HL-60 (cell line): Measurements from ENCODE around the gene ATPAF1.

ENCODE experiments used
- DNase-seq, 2 experiments: peaks; one replicate each; pipeline ENCODE4 v3.0.0-alpha.2; 2010 to 2020; ENCODE audit warnings: low read depth in 1 of 2, low spot score in 1 of 2
- H3K27ac ChIP-seq: fragments of 250-450 bp; sonication (Bioruptor Pico); replicated peaks from 2 replicates; pipeline ENCODE4 v1.5.1; 2020; ENCODE audit warnings: mild to moderate bottlenecking, moderate library complexity
- H3K27me3 ChIP-seq: fragments of 250-450 bp; sonication (Bioruptor Pico); 2 replicates; pipeline ENCODE4 v1.5.1; 2021; ENCODE audit warnings: mild to moderate bottlenecking, moderate library complexity; ENCODE audit not compliant: insufficient read depth, poor library complexity, severe bottlenecking
- H3K4me3 ChIP-seq: replicated peaks from 2 replicates; pipeline ENCODE4 v1.5.1; 2011; ENCODE audit warnings: mild to moderate bottlenecking, control low read depth, low read length; ENCODE audit not compliant: insufficient read depth
- GABPA ChIP-seq: IDR thresholded peaks from 2 replicates; pipeline ENCODE4 v1.6.1; 2012; ENCODE audit warnings: low read depth
- POLR2AphosphoS5 ChIP-seq: IDR thresholded peaks from 2 replicates; pipeline ENCODE4 v1.6.1; 2012; ENCODE audit warnings: low read depth
- REST ChIP-seq: IDR thresholded peaks from 2 replicates; pipeline ENCODE4 v1.6.1; 2012; ENCODE audit warnings: low read depth; ENCODE audit not compliant: insufficient replicate concordance
- SPI1 ChIP-seq: IDR thresholded peaks from 2 replicates; pipeline ENCODE4 v1.6.1; 2012; ENCODE audit warnings: low read depth, mild to moderate bottlenecking, borderline replicate concordance
- TF ChIP-seq, protein P1 (sequence below): IDR thresholded peaks from one replicate; pipeline ENCODE4 v1.5.1; 2011; ENCODE audit warnings: low read length, control low read depth, inconsistent platforms; ENCODE audit not compliant: insufficient read depth

Gene ATPAF1

GRCh38 chr1:46630719-46631118 lies 37.4 kb downstream of the ATPAF1 start:
- TF ChIP-seq SPI1 (no peak), REST (no peak), GABPA (no peak), POLR2AphosphoS5 (no peak)
- TF ChIP-seq, protein P1, sequence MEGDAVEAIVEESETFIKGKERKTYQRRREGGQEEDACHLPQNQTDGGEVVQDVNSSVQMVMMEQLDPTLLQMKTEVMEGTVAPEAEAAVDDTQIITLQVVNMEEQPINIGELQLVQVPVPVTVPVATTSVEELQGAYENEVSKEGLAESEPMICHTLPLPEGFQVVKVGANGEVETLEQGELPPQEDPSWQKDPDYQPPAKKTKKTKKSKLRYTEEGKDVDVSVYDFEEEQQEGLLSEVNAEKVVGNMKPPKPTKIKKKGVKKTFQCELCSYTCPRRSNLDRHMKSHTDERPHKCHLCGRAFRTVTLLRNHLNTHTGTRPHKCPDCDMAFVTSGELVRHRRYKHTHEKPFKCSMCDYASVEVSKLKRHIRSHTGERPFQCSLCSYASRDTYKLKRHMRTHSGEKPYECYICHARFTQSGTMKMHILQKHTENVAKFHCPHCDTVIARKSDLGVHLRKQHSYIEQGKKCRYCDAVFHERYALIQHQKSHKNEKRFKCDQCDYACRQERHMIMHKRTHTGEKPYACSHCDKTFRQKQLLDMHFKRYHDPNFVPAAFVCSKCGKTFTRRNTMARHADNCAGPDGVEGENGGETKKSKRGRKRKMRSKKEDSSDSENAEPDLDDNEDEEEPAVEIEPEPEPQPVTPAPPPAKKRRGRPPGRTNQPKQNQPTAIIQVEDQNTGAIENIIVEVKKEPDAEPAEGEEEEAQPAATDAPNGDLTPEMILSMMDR = no peak
- Histone ChIP-seq H3K27ac (no peak overlapping the region), H3K4me3 (no peak overlapping the region), H3K27me3 (no peaks in the 10 kb centered on the region)
- DNase-seq = no peak

DNA sequence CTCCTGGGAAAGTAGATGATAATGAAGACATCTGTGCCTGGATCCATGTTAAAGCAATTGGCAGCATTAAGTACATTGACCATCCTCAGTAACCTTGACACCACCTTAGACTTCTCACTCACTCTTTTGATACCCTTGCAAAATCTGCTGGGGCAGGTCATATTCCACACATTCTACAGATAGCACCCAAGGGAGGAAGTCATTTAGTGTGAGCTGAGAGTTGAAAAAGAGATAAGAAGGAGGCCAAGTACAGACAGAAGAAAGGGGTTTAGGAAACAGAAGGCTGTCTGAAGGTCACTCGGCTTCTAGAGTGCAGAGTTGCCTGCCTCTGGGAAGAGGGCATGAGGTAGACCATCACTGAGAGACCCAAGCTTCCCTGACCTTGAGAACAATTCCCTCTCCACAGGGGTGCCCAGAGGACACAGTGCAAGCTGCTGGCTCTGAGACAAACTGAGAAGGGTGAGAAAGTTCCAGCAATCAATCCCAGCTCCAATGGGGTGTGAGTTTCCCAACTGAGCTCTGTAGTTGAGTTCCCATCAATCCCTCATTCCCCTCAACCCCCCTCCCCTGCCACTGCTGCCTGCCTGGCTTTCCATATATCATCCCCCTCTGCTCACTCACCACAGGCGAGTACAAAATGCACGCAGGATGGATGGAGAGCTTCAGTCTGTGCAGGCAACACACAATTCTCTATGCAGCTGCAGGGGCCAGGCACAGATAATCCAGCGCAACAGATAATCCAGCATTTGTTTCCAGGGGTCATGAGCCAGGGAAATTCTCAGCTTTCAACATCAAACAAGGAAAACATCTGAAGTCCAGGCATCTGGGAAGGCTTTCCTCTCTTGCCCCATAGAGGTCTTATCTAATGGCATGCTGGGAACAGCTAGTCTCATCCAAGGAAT lies 44.2 kb downstream of the ATPAF1 start:
- H3K27ac ChIP-seq = no peak overlapping the region
- H3K4me3 ChIP-seq = no peak overlapping the region
- DNase-seq = no peak
- TF ChIP-seq, protein P1 = no peak
- TF ChIP-seq REST (no peak), POLR2AphosphoS5 (no peak), SPI1 (no peak), GABPA (no peak)
- no peaks in the 10 kb centered on the region for H3K27me3 ChIP-seq

DNA sequence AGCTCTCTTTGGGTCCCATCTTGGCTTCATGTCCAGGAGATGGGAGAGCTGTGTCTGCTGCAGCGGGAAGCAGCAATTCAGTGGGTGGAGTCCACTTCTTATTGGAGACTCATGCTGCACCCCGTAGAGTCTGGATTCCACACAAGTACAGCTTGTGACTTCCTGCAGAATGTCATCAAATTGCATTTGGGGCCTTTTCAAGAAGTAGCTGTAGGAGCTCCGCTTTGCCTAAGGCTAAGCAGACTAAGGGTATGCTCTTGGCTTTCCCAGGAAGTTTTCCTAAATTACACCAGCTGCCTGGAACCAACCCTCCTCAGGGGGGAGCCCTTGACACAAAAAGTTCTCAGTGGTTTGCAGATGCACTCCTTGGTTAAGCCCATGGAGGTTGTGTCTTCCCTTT lies 45.8 kb downstream of the ATPAF1 start:
- Histone ChIP-seq H3K27me3 (no peaks in the 10 kb centered on the region), H3K4me3 (no peak overlapping the region), H3K27ac (no peak overlapping the region)
- TF ChIP-seq, protein P1 = peak; percentile 27
- TF ChIP-seq POLR2AphosphoS5 = no peak
- peak in 1 of 2 experiments; percentile 31 for DNase-seq
